ENCODE data around the gene TMSB4X.

Gene TMSB4X

DNA sequence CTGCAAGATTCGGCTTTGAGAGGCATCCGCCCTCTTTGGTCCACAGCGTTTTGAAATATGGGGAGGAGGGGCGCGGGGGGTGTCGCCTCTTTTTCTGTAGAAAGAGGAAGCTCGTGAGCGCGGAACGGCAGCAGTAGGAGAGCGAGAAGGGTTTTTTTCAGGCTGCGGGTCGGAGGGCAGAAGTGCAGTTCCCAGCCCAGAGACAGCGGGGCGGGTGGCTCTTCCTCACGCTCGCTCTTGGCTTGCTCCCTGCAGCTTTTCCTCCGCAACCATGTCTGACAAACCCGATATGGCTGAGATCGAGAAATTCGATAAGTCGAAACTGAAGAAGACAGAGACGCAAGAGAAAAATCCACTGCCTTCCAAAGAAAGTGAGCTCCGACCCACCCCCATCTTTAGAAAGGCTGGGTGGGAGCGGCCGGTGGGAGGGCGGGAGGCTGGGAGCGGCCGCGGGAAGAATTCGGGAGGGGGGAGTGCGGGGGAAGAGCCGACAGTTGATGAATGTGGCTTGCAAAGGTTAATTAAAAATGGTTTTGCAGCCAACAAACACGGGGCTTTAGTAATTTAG is 1.2 kb downstream of the TMSB4X start:
- TF ChIP-seq, protein P1, sequence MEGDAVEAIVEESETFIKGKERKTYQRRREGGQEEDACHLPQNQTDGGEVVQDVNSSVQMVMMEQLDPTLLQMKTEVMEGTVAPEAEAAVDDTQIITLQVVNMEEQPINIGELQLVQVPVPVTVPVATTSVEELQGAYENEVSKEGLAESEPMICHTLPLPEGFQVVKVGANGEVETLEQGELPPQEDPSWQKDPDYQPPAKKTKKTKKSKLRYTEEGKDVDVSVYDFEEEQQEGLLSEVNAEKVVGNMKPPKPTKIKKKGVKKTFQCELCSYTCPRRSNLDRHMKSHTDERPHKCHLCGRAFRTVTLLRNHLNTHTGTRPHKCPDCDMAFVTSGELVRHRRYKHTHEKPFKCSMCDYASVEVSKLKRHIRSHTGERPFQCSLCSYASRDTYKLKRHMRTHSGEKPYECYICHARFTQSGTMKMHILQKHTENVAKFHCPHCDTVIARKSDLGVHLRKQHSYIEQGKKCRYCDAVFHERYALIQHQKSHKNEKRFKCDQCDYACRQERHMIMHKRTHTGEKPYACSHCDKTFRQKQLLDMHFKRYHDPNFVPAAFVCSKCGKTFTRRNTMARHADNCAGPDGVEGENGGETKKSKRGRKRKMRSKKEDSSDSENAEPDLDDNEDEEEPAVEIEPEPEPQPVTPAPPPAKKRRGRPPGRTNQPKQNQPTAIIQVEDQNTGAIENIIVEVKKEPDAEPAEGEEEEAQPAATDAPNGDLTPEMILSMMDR (IDR thresholded peaks at IDR 0.05; ENCODE audit: low read depth, low read length): no peak
- TF ChIP-seq, protein P2, sequence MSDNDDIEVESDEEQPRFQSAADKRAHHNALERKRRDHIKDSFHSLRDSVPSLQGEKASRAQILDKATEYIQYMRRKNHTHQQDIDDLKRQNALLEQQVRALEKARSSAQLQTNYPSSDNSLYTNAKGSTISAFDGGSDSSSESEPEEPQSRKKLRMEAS (IDR thresholded peaks at IDR 0.05; ENCODE audit: low read depth, low read length): no peak
- TF ChIP-seq MYC (IDR thresholded peaks at IDR 0.05; ENCODE audit: low read depth, low read length) (no peak), POLR2A (IDR thresholded peaks at IDR 0.05; ENCODE audit: extremely low read depth, insufficient read length) (no peak)
- DNase-seq (ENCODE audit: low read depth): peak; percentile 84
- H3K4me3 ChIP-seq (ENCODE audit: low read depth, low read length): peak overlapping the region; percentile 96

DNA sequence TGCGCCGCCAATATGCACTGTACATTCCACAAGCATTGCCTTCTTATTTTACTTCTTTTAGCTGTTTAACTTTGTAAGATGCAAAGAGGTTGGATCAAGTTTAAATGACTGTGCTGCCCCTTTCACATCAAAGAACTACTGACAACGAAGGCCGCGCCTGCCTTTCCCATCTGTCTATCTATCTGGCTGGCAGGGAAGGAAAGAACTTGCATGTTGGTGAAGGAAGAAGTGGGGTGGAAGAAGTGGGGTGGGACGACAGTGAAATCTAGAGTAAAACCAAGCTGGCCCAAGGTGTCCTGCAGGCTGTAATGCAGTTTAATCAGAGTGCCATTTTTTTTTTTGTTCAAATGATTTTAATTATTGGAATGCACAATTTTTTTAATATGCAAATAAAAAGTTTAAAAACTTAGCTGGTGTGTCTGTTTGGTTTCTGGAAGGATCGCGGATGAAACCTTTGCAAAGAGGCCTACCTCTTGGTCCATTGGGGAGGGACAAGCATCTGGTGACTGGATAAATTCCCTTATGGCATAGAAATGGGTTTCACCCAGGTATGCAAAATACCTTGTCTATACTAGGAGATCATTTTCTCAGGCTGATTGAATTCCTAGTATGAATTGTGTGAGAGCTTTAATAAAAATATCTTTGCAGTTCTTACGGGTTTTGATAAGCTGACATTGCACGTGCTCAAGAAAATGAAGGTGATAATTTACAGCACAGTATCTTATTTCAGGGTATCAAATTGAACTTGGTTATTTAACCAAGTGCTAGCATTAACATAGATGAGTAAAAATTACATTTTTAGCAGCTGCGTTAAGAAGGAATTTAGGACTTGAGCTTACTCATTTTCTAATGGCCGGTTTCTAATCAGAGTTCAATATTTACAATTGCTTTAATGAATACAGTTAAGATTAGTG is 2.2 kb downstream of the TMSB4X start:
- peak; percentile 33 for DNase-seq (ENCODE audit: low read depth)
- TF ChIP-seq, protein P2 (IDR thresholded peaks at IDR 0.05; ENCODE audit: low read depth, low read length): peak; percentile 54
- peak overlapping the region; percentile 96 for H3K4me3 ChIP-seq (ENCODE audit: low read depth, low read length)

DNA sequence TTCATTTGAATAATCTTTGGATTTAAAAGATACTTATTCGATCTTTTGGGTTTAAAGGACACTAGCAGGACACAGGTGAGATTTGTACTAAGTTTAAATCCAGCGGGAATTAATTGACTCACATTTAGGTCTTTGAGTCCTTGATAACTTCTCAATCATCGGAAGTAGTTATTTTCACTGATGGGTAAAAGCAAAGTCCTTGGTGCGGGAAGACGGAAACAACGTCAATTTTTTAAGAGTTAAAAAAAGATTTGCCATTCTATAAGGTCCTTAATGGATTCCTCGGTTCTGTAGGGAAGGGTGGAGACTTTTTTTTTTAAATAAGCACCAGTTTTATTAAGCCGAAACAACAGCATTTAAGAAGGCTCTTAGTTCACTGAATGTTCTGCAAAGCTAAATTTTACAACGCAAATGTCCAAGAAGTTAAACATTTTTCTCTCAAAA is 2.9 kb downstream of the TMSB4X start:
- H3K4me3 ChIP-seq (ENCODE audit: low read depth, low read length): peak overlapping the region; percentile 96
- TF ChIP-seq, protein P1 (IDR thresholded peaks at IDR 0.05; ENCODE audit: low read depth, low read length): no peak
- TF ChIP-seq, protein P2 (IDR thresholded peaks at IDR 0.05; ENCODE audit: low read depth, low read length): no peak
- TF ChIP-seq MYC (IDR thresholded peaks at IDR 0.05; ENCODE audit: low read depth, low read length) (no peak), POLR2A (IDR thresholded peaks at IDR 0.05; ENCODE audit: extremely low read depth, insufficient read length) (no peak)
- DNase-seq (ENCODE audit: low read depth): no peak

DNA sequence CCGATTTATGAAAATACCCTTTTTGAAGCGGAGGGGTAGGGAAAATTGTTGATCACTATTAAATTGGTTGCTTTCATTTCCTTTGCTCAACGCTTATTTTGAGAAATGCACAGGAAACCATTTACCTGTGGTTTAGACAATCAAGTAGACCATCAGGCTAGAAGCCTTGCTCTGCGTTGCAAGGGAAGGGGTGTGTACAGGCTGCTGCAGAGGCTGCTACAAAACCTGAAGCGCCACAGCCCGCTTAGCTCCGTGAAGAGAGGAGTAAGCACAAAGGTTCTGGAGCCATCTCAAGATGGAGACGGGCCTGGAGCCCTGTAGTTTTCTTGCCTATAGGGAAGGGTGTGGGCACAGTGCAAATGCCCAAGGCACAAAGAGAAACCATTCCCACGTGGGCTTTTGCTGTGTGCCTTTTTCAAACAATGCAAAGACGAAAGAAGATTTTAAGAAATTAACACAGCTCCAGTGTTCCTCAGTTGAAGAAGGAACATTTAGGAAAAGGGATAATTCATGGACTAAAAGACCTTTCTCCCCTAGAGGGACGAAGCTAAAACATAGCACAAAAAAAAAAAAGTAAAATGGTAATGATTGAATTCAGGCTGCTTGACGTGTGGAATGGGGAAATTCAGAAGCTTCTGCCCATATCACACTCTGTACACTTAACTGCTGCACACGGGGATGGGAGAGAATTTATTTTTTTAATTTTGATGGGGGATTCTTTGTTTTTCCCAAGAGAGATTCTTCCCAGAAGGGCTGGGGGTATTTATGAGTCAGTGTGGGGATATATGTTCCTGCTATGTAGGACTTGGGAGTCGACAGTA is 3.5 kb downstream of the TMSB4X start:
- DNase-seq (ENCODE audit: low read depth): peak; percentile 89
- TF ChIP-seq POLR2A (IDR thresholded peaks at IDR 0.05; ENCODE audit: extremely low read depth, insufficient read length) (peak; percentile 60), MYC (IDR thresholded peaks at IDR 0.05; ENCODE audit: low read depth, low read length) (peak; percentile 73)
- TF ChIP-seq, protein P1 (IDR thresholded peaks at IDR 0.05; ENCODE audit: low read depth, low read length): no peak
- peak overlapping the region; percentile 96 for H3K4me3 ChIP-seq (ENCODE audit: low read depth, low read length)

DNA sequence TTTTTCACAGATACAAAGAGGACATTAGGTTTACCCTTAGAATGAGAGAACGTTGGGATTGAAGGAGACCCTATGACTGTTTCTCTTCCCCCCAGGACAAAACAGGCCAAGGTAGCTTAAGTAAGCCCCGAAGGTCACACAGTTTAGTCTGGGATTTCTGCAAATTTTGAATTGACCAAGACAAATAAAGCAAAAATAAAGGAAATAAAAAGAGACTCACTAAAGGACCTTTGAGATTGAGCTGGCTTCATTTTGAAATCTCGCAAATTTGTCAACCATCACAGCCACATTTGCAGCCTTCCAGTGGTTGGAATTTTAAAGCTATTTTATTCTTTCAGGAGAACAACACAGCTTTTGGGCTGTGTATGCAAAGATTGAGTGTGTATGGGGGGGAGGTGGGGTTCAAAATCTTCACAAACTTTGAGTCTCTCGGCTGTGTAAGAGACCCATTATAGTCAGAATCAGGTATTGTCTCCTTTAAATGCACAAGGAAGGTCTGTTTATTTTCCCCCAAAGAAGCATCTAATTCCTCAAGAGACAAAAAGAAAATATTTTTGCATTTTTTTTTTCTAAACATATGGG is 4.2 kb downstream of the TMSB4X start:
- DNase-seq (ENCODE audit: low read depth): no peak
- H3K4me3 ChIP-seq (ENCODE audit: low read depth, low read length): peak overlapping the region; percentile 96
- TF ChIP-seq MYC (IDR thresholded peaks at IDR 0.05; ENCODE audit: low read depth, low read length): no peak
- TF ChIP-seq, protein P2 (IDR thresholded peaks at IDR 0.05; ENCODE audit: low read depth, low read length): no peak

DNA sequence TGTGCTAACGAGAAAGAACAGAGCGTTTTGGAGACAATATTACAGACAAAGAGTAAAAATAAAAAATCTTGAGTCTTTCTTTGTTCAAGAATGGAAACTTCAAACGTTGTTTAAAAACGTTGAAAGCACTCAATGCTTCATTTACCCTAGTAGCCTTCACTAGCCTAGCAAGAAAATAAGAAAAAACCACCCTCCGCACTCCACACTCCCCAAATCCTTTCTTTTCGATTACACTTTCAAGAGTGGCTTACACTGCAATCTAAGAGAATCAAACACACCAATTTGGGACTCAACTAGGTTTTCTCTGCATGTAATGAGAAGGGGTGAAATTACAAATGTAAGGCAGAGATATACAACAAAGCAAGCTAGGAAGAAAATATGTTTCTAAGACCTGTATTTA is 4.7 kb downstream of the TMSB4X start:
- DNase-seq (ENCODE audit: low read depth): no peak
- H3K4me3 ChIP-seq (ENCODE audit: low read depth, low read length): no peak overlapping the region
- TF ChIP-seq MYC (IDR thresholded peaks at IDR 0.05; ENCODE audit: low read depth, low read length) (no peak), POLR2A (IDR thresholded peaks at IDR 0.05; ENCODE audit: extremely low read depth, insufficient read length) (no peak)
- TF ChIP-seq, protein P2 (IDR thresholded peaks at IDR 0.05; ENCODE audit: low read depth, low read length): no peak
- TF ChIP-seq, protein P1 (IDR thresholded peaks at IDR 0.05; ENCODE audit: low read depth, low read length): no peak
